ENCODE measurements around the gene MRS2.

- TF ChIP-seq RFX5 (IDR thresholded peaks at IDR 0.05; ENCODE audit: low read depth, low read length) (no peak), AFF4 (CRISPR knock-in tag; IDR thresholded peaks at IDR 0.05) (no peak), NEUROD1 (IDR thresholded peaks at IDR 0.05; ENCODE audit: borderline replicate concordance, low read depth, low read length, partially characterized antibody) (no peak), MXI1 (IDR thresholded peaks at IDR 0.05; ENCODE audit: low read depth, low read length) (no peak), TAF1 (IDR thresholded peaks at IDR 0.05; ENCODE audit: control insufficient read depth, extremely low read depth, insufficient read depth, low read length, severe bottlenecking) (no peak), RBBP5 (IDR thresholded peaks at IDR 0.05; ENCODE audit: borderline replicate concordance, insufficient read depth, low read length, poor library complexity, severe bottlenecking) (no peak), POLR2A (conservative IDR thresholded peaks at IDR 0.05) (no peak), EGR1 (conservative IDR thresholded peaks at IDR 0.05) (no peak)
These were observed 7.8 kb upstream of the MRS2 start for GRCh38 chr6:24394780-24395437.

Measured in K562 (cell line).